Stimulated activated naive B cell treated with anti-CD40 and anti-IgM and Interleukin-4, amounts not matched to agents 10 μg/mL and 1 μg/mL and 100 μg/mL, for 72 hours (primary cell): ENCODE measurements around the gene TMEM244.

Experiments
- ATAC-seq, 2 donors: fragments of 150-1000 bp; cut with Tn5 transposase; replicated peaks; 2 replicates each; pipeline ENCODE4 v1.10.0; 2021; ENCODE audit warnings: moderate library complexity in 1 of 2
- DNase-seq: peaks from one replicate; pipeline ENCODE4 v3.0.0; 2021
- H3K27ac Mint-ChIP-seq: one replicate; pipeline ENCODE4 v1.8.0; 2022; ENCODE audit warnings: mild to moderate bottlenecking, mixed read lengths
- H3K27me3 Mint-ChIP-seq, 2 donors: one replicate each; pipeline ENCODE4 v1.8.0; 2022; ENCODE audit warnings: mixed read lengths in 2 of 2
- H3K36me3 Mint-ChIP-seq, 2 donors: one replicate each; pipeline ENCODE4 v1.8.0; 2022; ENCODE audit warnings: mixed read lengths in 2 of 2, mild to moderate bottlenecking in 1 of 2
- H3K4me1 Mint-ChIP-seq, 2 donors: one replicate each; pipeline ENCODE4 v1.8.0; 2022; ENCODE audit warnings: mixed read lengths in 2 of 2, mild to moderate bottlenecking in 1 of 2
- H3K4me3 Mint-ChIP-seq, 2 donors: one replicate each; pipeline ENCODE4 v1.8.0; 2022; ENCODE audit warnings: mild to moderate bottlenecking in 2 of 2, mixed read lengths in 2 of 2, moderate library complexity in 1 of 2
- H3K9me3 Mint-ChIP-seq, 2 donors: one replicate each; pipeline ENCODE4 v1.8.0; 2022; ENCODE audit warnings: mixed read lengths in 2 of 2, mild to moderate bottlenecking in 1 of 2

Gene TMEM244, protein sequence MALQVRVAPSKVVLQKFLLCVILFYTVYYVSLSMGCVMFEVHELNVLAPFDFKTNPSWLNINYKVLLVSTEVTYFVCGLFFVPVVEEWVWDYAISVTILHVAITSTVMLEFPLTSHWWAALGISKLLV

GRCh38 chr6:129860908-129861665, at the start of gene TMEM244:
TMEM244 (minus strand) TSS chr6:129861315; CDS start chr6:129861188, 127 bp downstream.
- no peak within 1 kb of the TSS for H3K4me3 Mint-ChIP-seq
- H3K27ac Mint-ChIP-seq = no peak within 1 kb of the TSS
- DNase-seq (no peak), ATAC-seq (no peak)
- H3K9me3 Mint-ChIP-seq = peaks cover 0 to 3% of the 10 kb centered on the region in 2 donors
- H3K27me3 Mint-ChIP-seq = no peaks in the 10 kb centered on the region
- peaks cover under 1 to 3% of the 10 kb centered on the region in 2 donors for H3K4me1 Mint-ChIP-seq
- no peaks in the 10 kb centered on the region for H3K36me3 Mint-ChIP-seq

DNA sequence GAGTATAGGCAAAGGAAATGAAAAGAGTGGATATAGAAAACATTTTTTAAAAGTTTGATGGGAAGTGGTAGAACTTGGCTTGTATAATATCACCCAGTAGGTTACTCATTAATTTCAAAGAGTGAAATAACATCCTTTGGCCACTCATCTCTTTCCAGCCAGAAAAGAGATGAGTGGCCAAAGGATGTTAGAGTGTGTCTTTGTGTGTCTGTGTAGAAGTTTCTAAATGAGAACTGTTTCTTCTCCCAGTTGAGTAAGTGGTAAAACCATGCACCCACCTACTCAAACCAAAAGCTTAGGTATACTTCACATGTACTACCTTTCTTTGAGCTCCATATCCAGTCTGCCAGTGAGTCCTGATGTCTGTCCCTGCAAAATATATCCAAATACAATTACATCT, 47.7 kb upstream of the TMEM244 start:
- Mint-ChIP-seq H3K9me3 (no peaks in the 10 kb centered on the region), H3K4me3 (no peak overlapping the region), H3K27me3 (no peaks in the 10 kb centered on the region), H3K27ac (no peak overlapping the region), H3K4me1 (no peaks in the 10 kb centered on the region), H3K36me3 (no peaks in the 10 kb centered on the region)
- peak; percentile 16 to 52 for ATAC-seq
- DNase-seq = no peak

DNA sequence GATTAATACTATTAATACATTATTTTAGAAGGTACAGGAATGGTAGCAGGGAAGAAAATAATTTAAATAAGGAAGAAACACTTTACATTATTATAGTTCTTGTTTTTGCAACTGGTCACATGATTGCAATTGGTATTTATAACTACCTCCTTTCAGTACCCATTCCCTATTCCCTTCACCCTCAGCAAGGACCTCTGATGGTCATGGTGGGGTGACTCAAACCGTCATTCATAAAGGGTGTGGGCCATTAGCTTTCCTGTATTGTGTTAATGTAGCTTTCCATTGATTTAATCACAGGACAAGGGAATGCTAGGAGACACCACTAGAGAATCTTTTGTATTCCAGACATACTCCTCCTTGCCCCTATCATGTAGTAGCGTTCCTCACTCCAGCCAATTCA, 47.2 kb upstream of the TMEM244 start:
- Mint-ChIP-seq H3K27me3 (no peaks in the 10 kb centered on the region), H3K27ac (no peak overlapping the region), H3K4me1 (no peaks in the 10 kb centered on the region), H3K9me3 (no peaks in the 10 kb centered on the region), H3K4me3 (no peak overlapping the region), H3K36me3 (no peaks in the 10 kb centered on the region)
- DNase-seq (no peak), ATAC-seq (no peak)

DNA sequence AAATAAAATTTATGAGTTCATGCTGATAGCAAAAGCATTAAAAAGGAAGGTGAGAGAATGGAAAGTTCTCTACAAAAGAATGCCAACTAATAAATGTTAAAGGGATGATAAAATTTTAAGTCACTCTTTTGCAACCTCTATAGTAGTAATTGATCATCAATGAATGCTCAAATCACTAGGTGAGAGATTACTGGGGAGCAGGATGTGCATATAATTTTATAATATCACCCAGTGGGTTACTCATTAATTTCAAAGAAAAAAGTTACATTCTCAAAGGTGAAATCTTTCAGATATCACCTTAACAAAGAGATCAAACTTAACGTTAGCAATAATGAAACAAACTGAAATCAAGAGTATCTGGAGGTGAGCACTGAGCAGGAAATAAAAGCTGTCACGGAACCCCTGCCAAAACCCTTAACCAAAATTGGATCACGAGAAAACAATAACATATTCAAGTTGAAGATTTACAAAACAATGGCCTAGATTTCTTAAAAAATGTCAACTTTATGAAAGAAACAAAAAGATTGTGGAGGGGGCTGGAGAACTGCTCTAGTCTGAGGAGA, 45.5 kb upstream of the TMEM244 start:
- H3K36me3 Mint-ChIP-seq = no peaks in the 10 kb centered on the region
- peaks cover 4 to 6% of the 10 kb centered on the region in 2 donors for H3K4me1 Mint-ChIP-seq
- ATAC-seq (no peak), DNase-seq (no peak)
- H3K4me3 Mint-ChIP-seq = no peak overlapping the region
- no peak overlapping the region for H3K27ac Mint-ChIP-seq
- H3K9me3 Mint-ChIP-seq = peaks cover 0 to 4% of the 10 kb centered on the region in 2 donors
- H3K27me3 Mint-ChIP-seq = no peaks in the 10 kb centered on the region

DNA sequence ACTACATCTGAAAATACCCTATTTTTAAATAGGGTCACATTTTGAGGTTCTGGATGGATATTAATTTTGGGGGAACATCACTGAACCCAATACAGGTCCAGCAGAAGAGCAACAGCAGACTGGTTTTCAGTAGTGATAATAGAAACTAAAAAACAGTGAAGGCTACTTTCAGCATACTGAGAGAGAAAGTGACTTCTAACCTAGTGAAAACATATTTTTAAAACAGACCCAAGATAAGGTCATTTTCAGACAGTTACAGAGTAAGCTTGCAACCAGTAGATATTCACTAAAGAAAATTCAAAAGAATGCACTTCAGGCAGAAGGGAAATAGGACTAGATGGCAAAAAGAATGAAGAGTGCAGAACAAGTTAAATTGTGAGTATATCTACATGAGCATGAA, 42.0 kb upstream of the TMEM244 start:
- ATAC-seq (no peak), DNase-seq (no peak)
- Mint-ChIP-seq H3K27me3 (no peaks in the 10 kb centered on the region), H3K36me3 (no peaks in the 10 kb centered on the region), H3K27ac (no peak overlapping the region), H3K4me1 (peaks cover 4 to 6% of the 10 kb centered on the region in 2 donors), H3K9me3 (peaks cover 0 to 4% of the 10 kb centered on the region in 2 donors), H3K4me3 (no peak overlapping the region)

GRCh38 chr6:129902681-129903080, 41.6 kb upstream of the TMEM244 start:
- no peak overlapping the region for H3K27ac Mint-ChIP-seq

DNA sequence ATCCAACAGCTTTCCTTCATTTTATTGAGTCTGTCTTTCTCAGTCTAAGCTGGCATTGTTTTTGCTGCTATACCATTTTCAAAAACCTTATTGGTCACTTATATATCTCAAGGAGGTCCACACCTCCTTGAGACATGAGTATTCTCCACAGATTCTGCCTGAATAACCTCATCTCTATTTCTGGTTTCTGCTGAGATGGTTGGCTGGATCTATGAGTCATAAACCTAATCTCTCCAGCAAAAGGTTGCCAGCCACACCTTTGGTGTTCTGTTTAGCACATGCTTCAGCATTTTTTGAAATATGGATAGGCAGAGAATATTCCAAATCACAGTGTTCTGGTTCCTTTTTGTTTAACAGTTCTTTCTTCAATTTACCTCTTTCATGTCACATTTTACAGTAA, 40.8 kb upstream of the TMEM244 start:
- H3K36me3 Mint-ChIP-seq = no peaks in the 10 kb centered on the region
- DNase-seq (no peak), ATAC-seq (peak; percentile 56 to 67)
- H3K9me3 Mint-ChIP-seq = peaks cover 0 to 4% of the 10 kb centered on the region in 2 donors
- peaks cover 4 to 6% of the 10 kb centered on the region in 2 donors for H3K4me1 Mint-ChIP-seq
- no peaks in the 10 kb centered on the region for H3K27me3 Mint-ChIP-seq
- peak overlapping the region; percentile 20 for H3K27ac Mint-ChIP-seq
- no peak overlapping the region for H3K4me3 Mint-ChIP-seq

More at GRCh38 chr6:129902681-129903080, 41.6 kb upstream of the TMEM244 start:
- Mint-ChIP-seq H3K27me3 (no peaks in the 10 kb centered on the region), H3K36me3 (no peaks in the 10 kb centered on the region), H3K9me3 (peaks cover 0 to 4% of the 10 kb centered on the region in 2 donors), H3K4me1 (peaks cover 4 to 6% of the 10 kb centered on the region in 2 donors), H3K4me3 (no peak overlapping the region)
- no peak for DNase-seq
- no peak for ATAC-seq

GRCh38 chr6:129895692-129896091, 34.6 kb upstream of the TMEM244 start:
- H3K4me1 Mint-ChIP-seq = peaks cover 4 to 5% of the 10 kb centered on the region in 2 donors
- H3K27me3 Mint-ChIP-seq = no peaks in the 10 kb centered on the region
- ATAC-seq = peak; percentile 68 to 75
- H3K36me3 Mint-ChIP-seq = no peaks in the 10 kb centered on the region
- no peak overlapping the region for H3K27ac Mint-ChIP-seq
- H3K4me3 Mint-ChIP-seq = no peak overlapping the region
- no peak for DNase-seq
- no peaks in the 10 kb centered on the region for H3K9me3 Mint-ChIP-seq

- Mint-ChIP-seq H3K36me3 (no peaks in the 10 kb centered on the region), H3K27ac (no peak overlapping the region), H3K4me1 (peaks cover 8 to 13% of the 10 kb centered on the region in 2 donors), H3K4me3 (no peak overlapping the region), H3K27me3 (no peaks in the 10 kb centered on the region), H3K9me3 (no peaks in the 10 kb centered on the region)
- ATAC-seq = no peak
- DNase-seq = no peak
Observed at GRCh38 chr6:129894921-129895320, 33.8 kb upstream of the TMEM244 start.

GRCh38 chr6:129893640-129894039, 32.5 kb upstream of the TMEM244 start:
- Mint-ChIP-seq H3K36me3 (no peaks in the 10 kb centered on the region), H3K4me1 (peaks cover 8 to 13% of the 10 kb centered on the region in 2 donors), H3K27ac (no peak overlapping the region), H3K4me3 (no peak overlapping the region), H3K27me3 (no peaks in the 10 kb centered on the region), H3K9me3 (no peaks in the 10 kb centered on the region)
- ATAC-seq (no peak), DNase-seq (no peak)

GRCh38 chr6:129890701-129891100, 29.6 kb upstream of the TMEM244 start:
- DNase-seq (no peak), ATAC-seq (peak; percentile 44 to 51)
- no peak overlapping the region for H3K4me3 Mint-ChIP-seq
- peaks cover 7 to 13% of the 10 kb centered on the region in 2 donors for H3K4me1 Mint-ChIP-seq
- H3K27ac Mint-ChIP-seq = no peak overlapping the region
- H3K27me3 Mint-ChIP-seq = no peaks in the 10 kb centered on the region
- H3K36me3 Mint-ChIP-seq = no peaks in the 10 kb centered on the region
- H3K9me3 Mint-ChIP-seq = no peaks in the 10 kb centered on the region

DNA sequence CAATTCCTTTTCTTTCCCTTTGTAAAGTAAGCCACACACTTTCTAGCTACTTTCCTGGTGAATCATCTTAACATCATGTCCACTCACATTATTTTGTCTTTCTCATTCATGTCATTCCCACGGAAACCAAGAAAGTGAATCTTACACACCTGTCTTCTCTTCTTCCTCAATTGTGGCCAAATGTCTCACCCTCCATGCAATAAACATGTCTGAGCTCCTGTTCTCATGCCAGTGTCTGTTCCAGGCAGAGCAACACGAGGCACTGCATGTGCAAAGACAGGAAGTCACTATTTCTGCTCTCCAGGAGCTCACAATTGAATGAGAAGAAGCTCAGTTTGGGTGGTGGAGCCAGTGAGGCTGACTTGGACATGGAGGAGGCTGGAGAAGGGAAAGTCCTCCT, 29.0 kb upstream of the TMEM244 start:
- Mint-ChIP-seq H3K27me3 (no peaks in the 10 kb centered on the region), H3K36me3 (no peaks in the 10 kb centered on the region), H3K9me3 (no peaks in the 10 kb centered on the region), H3K4me3 (no peak overlapping the region), H3K27ac (no peak overlapping the region), H3K4me1 (peaks cover 5 to 10% of the 10 kb centered on the region in 2 donors)
- DNase-seq (no peak), ATAC-seq (peak; percentile 31 to 42)

GRCh38 chr6:129889580-129889979, 28.5 kb upstream of the TMEM244 start:
- Mint-ChIP-seq H3K9me3 (no peaks in the 10 kb centered on the region), H3K4me3 (no peak overlapping the region), H3K36me3 (no peaks in the 10 kb centered on the region), H3K27me3 (no peaks in the 10 kb centered on the region), H3K27ac (no peak overlapping the region), H3K4me1 (peaks cover 4 to 8% of the 10 kb centered on the region in 2 donors)
- ATAC-seq (no peak), DNase-seq (no peak)

DNA sequence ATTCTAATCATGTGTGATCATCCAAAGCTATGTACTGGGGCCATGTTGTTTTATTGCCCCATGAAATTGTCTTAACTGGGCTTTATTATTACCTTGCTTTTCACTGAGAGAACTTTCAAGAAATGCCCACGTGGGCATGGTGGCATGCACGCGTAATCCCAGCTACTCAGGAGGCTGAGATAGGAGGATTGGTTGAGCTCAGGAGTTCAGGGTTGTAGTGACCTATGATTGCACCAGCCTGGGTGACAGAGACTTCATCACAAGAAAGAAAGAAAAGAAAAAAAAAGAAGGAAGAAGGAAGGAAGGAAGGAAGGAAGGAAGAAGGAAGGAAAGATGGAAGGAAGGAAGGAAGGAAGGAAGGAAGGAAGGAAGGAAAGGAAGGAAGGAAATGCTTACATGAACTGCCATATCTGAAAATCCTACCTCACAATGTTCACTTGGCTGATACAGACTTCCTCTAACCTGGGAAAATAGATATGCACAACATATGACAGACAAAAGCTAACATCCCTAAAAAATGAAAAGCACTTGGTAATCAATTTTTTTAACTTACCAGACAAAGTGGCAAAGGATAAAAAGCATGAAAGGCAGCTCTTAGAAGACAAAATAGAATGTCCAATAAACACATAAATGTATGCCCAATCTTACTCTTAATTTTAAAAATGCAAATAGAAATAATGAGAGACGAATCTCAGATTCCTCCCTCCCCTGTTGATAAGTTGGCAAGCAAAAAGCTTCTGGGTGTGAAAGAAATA, 25.5 kb upstream of the TMEM244 start:
- ATAC-seq = no peak
- Mint-ChIP-seq H3K4me3 (no peak overlapping the region), H3K4me1 (peaks cover 15 to 25% of the 10 kb centered on the region in 2 donors), H3K36me3 (peaks cover 0 to 4% of the 10 kb centered on the region in 2 donors), H3K27ac (no peak overlapping the region), H3K27me3 (no peaks in the 10 kb centered on the region), H3K9me3 (peaks cover 0 to 1% of the 10 kb centered on the region in 2 donors)
- DNase-seq = no peak
